SK-N-MC (cell line): ENCODE data around the gene LENEP.

ENCODE experiments used
- DNase-seq: peaks from one replicate; pipeline ENCODE4 v3.0.0-alpha.2; 2011; ENCODE audit warnings: low read depth, low spot score
- H3K27ac ChIP-seq: fragments of 200-600 bp; sonication (generic); 2 replicates; pipeline ENCODE4 v1.5.1; 2016; ENCODE audit warnings: mixed run types
- H3K36me3 ChIP-seq: fragments of 200-600 bp; sonication (generic); 2 replicates; pipeline ENCODE4 v1.6.1; 2017; ENCODE audit warnings: antibody characterized with exemption, low read length, mixed read lengths; ENCODE audit not compliant: insufficient read depth
- H3K4me3 ChIP-seq: fragments of 200-600 bp; sonication (generic); 2 replicates; pipeline ENCODE4 v1.5.1; 2016
- H3K9ac ChIP-seq: fragments of 200-600 bp; sonication (generic); 2 replicates; pipeline ENCODE4 v1.8.0; 2017; ENCODE audit warnings: mixed run types, mixed read lengths; ENCODE audit not compliant: insufficient read length
- H3K9me3 ChIP-seq: fragments of 200-600 bp; sonication (generic); 2 replicates; pipeline ENCODE4 v1.6.1; 2017; ENCODE audit warnings: low read depth, mild to moderate bottlenecking, antibody characterized with exemption, low read length, moderate library complexity, mixed read lengths
- EZH2 ChIP-seq: fragments of 200-600 bp; sonication (generic); IDR thresholded peaks from one replicate; pipeline ENCODE4 v1.6.1; 2017; ENCODE audit warnings: antibody characterized with exemption
- FOXP2 ChIP-seq: optimal IDR thresholded peaks from 2 replicates; pipeline ENCODE3; 2011; ENCODE audit warnings: mild to moderate bottlenecking, moderate library complexity; ENCODE audit not compliant: insufficient read depth; ENCODE audit errors: extremely low read length, control extremely low read depth
- POLR2AphosphoS5 ChIP-seq: IDR thresholded peaks from 2 replicates; pipeline ENCODE4 v1.6.1; 2012; ENCODE audit warnings: mild to moderate bottlenecking, low read depth, low read length, borderline replicate concordance

The LENEP gene

DNA sequence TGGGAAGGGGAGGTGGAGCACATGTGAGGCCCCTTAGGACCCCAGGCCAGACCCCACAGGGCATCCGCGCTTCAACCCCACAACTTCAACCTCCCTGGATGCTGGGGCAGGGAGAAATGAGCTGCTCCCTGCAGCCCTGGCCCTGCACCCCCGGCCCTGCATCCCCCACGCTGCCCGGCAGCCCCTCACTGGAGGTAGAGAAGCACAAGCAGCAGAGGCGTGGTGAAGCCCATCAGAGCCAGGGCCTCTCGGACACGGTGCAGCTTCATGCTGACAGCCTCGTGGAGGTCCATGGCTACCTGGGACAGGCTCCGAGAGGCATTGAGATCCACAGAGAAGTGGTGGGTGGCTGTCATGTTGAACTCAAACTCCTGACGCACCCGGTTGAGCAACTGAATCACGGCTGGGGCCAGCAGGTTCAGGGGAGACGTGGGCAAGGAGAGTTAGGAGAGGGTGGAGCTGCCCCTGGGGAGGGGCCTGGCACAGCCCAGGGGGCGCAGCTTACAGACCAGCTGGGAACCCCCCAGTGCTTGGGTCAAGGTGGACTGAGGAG lies 36.9 kb downstream of the LENEP start:
- Histone ChIP-seq H3K9ac (no peak overlapping the region), H3K27ac (no peak overlapping the region), H3K9me3 (no peaks in the 10 kb centered on the region), H3K36me3 (no peaks in the 10 kb centered on the region), H3K4me3 (no peak overlapping the region)
- DNase-seq, result no peak
- no peak for TF ChIP-seq POLR2AphosphoS5
- TF ChIP-seq FOXP2, result no peak
- no peak for TF ChIP-seq EZH2

DNA sequence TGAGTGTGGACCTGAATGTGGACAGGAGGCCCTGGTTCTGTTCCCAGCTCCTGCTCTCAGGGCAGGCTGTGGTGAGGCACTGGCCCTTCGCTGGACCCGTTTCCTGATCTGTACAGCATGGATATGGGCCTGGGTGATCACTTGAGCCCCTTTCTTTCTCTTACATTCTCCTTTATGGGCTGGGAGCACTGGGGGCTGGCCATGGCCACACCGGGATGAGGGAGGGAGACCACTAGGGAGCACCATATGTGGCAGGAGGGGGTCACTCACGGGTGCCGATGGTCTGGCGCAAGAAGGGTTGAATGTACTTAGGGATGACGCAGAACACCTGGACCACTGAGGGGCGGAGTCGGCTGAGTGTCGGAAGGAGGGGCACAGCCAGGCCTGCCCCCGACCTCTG lies 37.5 kb downstream of the LENEP start:
- TF ChIP-seq POLR2AphosphoS5 (no peak), FOXP2 (no peak), EZH2 (no peak)
- no peak overlapping the region for H3K4me3 ChIP-seq
- H3K9ac ChIP-seq, result no peak overlapping the region
- H3K9me3 ChIP-seq, result no peaks in the 10 kb centered on the region
- H3K27ac ChIP-seq, result no peak overlapping the region
- H3K36me3 ChIP-seq, result no peaks in the 10 kb centered on the region
- no peak for DNase-seq

DNA sequence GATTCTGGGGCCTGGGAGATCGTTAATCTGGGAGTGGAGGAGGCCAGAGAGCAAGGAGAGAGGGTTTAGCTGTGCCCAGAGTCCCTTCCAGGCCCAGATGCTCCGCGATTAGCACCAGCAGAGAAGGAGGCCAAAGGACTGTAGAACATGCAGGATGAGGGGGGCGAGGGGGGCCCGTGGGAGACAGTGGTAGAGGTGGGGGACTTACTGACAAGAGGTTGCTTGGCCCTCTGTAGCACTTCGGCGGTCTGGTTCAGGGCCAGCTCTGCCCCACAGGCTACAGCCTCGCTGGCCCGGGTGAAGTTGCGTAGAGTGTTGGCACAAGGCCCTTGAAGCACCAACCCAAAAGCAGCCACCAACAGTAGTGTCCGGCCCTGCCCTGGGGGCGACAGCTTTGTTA lies 39.5 kb downstream of the LENEP start:
- no peak for TF ChIP-seq POLR2AphosphoS5
- no peak for TF ChIP-seq EZH2
- no peak for TF ChIP-seq FOXP2
- Histone ChIP-seq H3K9me3 (no peaks in the 10 kb centered on the region), H3K4me3 (no peak overlapping the region), H3K36me3 (no peaks in the 10 kb centered on the region), H3K27ac (no peak overlapping the region), H3K9ac (no peak overlapping the region)
- no peak for DNase-seq

DNA sequence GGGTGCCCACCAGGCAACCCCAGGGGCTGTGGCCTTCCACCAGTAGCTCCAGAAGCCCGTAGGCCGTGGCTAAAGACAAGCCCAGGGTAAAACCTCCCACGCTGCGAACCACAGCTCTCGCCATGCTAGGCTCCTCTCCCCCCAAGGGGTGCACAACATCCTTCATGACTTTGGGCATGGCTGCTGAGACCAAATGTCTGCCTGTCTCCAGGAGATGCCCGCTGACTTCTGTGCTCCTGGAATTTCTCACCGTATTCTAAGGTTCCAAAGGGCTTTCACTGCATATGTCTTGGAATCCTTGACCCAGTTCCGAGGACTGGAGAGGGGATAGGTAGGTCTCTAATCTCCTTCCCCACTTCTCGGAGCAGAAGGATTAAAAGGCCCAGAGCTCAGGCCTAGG lies 40.1 kb downstream of the LENEP start, which contains the start of the genes DCST1 and DCST2:
Gene DCST1 (plus strand): TSS at position 301 of the 400 bp plus-strand sequence. CDS start 213 bp downstream, outside the sequence.
Gene DCST2 (minus strand): TSS at position 258 of the 400 bp plus-strand sequence. CDS start 80 bp downstream, at position 178.
- Histone ChIP-seq H3K9me3 (no peaks in the 10 kb centered on the region), H3K4me3 (no peak within 1 kb of the TSS), H3K36me3 (no peaks in the 10 kb centered on the region), H3K9ac (no peak within 1 kb of the TSS), H3K27ac (no peak within 1 kb of the TSS)
- TF ChIP-seq EZH2 (no peak), FOXP2 (no peak), POLR2AphosphoS5 (no peak)
- DNase-seq, result no peak

DNA sequence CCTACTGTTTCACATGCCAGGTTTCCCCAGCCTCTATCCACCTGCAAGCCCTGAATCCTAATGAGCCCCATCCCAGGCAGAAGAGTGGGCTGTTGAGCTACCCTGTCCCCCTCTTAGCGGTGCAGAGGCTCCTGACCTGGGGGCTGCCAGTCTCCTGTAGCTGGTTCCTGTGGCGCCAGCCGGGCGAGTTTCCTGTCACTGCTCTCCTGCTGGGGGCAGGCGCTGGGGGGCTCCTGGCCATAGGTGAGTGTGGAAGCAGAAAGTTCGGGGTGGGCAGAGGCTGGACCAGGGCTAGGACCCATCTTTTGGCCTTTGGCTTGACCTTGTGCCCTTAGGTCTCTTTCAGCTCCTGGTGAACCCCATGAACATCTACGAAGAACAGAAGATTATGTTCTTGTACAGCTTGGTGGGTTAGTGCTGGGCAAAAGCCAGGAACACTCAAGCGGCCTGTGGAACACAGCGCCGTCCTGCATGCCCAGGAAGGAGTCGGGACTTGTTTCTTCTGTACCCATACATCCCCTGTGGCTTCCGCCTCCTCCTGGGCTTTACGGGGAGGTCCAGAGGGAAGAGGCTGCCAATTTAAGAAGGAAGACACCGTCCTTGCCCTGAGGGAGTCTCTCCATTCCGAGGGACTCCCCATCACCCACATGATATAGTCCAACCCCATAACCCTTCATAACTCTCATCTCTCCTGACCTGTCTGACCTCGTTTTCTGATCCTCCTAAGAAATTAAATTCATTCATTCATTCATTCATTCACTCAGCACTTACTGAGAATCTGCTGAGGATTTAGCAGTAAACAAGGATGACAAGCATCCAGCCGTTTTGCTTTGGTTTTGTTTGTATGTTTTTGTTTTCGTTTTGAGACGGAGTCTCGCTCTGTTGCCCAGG lies 41.2 kb downstream of the LENEP start:
- Histone ChIP-seq H3K4me3 (no peak overlapping the region), H3K9ac (no peak overlapping the region), H3K9me3 (no peaks in the 10 kb centered on the region), H3K36me3 (no peaks in the 10 kb centered on the region), H3K27ac (no peak overlapping the region)
- TF ChIP-seq EZH2 (no peak), FOXP2 (no peak)
- no peak for DNase-seq

DNA sequence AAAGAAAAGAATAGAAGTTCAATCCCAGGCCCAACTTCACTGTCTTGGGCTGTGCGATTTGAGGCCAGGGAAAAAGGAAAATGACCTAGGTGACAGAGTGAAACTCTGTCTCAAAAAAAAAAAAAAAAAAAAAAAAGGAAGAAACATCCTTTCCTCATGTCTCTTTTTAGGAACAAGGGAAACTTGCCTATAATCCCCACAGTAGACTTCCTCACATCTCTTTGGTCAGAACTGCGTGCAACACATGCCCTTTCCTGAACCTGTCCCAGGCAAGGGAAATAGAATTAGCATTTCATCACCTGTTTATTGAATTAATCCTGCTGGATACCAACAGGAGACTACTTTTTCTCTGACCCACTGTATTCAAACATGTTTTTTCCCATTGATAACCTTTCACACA lies 42.5 kb downstream of the LENEP start:
- Histone ChIP-seq H3K27ac (no peak overlapping the region), H3K9ac (no peak overlapping the region), H3K4me3 (no peak overlapping the region), H3K36me3 (no peaks in the 10 kb centered on the region), H3K9me3 (no peaks in the 10 kb centered on the region)
- no peak for DNase-seq
- no peak for TF ChIP-seq EZH2
- TF ChIP-seq POLR2AphosphoS5, result no peak
- TF ChIP-seq FOXP2, result no peak

DNA sequence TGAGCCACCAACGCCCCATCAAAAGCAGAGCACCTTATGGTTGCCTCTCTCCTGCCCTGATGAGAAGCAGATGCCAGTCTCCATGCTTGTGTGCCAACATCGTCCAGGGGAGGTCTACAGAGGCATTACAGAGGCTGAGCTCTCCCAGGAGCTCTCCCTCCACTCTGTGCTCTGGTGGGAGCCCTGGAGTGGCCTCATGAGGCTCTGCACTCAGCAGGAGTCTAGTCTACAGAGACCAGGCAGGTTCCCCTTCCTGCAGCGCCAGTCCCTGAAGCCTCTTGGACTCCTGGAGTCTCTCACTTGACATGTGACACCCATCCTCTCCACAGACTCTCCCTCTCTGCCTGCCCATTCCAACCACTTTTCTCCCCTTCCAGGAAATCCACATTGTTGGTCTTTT lies 43.7 kb downstream of the LENEP start:
- no peaks in the 10 kb centered on the region for H3K36me3 ChIP-seq
- H3K9me3 ChIP-seq, result no peaks in the 10 kb centered on the region
- no peak overlapping the region for H3K4me3 ChIP-seq
- TF ChIP-seq FOXP2 (no peak), EZH2 (no peak), POLR2AphosphoS5 (no peak)
- no peak overlapping the region for H3K9ac ChIP-seq
- DNase-seq, result no peak
- no peak overlapping the region for H3K27ac ChIP-seq

DNA sequence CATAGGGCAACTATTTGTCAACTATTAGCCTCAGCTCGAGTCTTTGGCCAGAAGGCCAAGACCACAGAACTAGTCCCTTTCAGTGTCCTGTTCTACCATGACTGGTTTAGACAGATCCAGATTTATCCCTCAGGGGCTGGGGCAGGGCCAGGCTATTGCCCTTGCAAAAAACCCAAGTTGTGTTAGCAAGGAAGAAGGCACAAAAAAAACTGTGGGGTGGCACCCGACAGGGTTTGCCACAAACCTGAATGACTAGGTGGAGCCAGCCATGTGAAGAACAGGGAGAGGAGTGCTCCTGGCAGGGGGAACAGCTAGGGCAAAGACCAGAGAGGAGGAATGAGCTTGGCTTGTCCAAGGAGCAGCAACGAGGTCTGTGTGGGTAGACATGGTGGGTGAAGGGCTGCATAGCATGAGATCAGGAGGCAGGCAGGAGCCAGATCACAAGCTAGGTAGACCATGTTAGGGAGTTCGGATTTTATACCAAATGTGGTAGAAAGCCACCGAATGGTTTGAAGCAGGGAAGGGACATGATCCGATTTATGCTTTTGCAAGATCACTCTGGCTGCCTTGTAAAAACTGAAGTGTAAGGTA lies 44.6 kb downstream of the LENEP start:
- H3K27ac ChIP-seq, result no peak overlapping the region
- no peaks in the 10 kb centered on the region for H3K9me3 ChIP-seq

More for the DNA sequence above, 44.6 kb downstream of the LENEP start:
- Histone ChIP-seq H3K36me3 (no peaks in the 10 kb centered on the region), H3K4me3 (no peak overlapping the region), H3K9ac (no peak overlapping the region)
- TF ChIP-seq EZH2, result no peak
- no peak for TF ChIP-seq POLR2AphosphoS5
- TF ChIP-seq FOXP2, result no peak
- DNase-seq, result no peak
